22Rv1 (cell line): ENCODE measurements around the gene KCNK6.

Experiments
- CTCF ChIP-seq: fragments of 450-650 bp; IDR thresholded peaks from 2 replicates; pipeline ENCODE4 v1.5.1; 2017; ENCODE audit warnings: mild to moderate bottlenecking
- ZFX ChIP-seq: fragments of 450-650 bp; IDR thresholded peaks from 2 replicates; pipeline ENCODE4 v1.6.1; 2017; ENCODE audit warnings: antibody characterized with exemption, borderline replicate concordance

- no peak for TF ChIP-seq CTCF
- no peak for TF ChIP-seq ZFX
Measured at GRCh38 chr19:38369584-38369983, 49.9 kb downstream of the KCNK6 start.
